HG02610 (cell line): ENCODE data around the gene FOXF1.
A peak's percentile ranks its signal among the peaks of the same experiment; 100 is the strongest.

ENCODE experiments used
- ATAC-seq: cut with Tn5 transposase; IDR thresholded peaks from one replicate; pipeline ENCODE4 v1.9.1; 2021; ENCODE audit warnings: mild to moderate bottlenecking, moderate library complexity; ENCODE audit not compliant: unreplicated experiment

The FOXF1 gene

DNA sequence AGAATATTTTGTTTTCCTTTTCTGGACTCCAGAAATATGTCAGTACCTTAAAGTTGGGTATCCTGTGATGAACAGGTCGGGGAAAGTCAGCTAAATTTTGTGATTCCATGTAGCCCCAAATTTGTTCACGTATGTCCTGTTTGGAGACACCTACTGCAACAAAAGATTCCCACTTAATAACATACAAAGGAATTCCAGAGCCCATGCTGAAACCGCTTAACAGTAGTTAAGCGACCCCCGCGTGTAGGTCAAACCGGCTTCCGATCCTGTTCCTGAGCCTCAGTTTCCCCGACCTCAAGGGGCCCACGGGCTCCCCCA, 44.2 kb downstream of the FOXF1 start:
- no peak for ATAC-seq

- peak; percentile 85 for ATAC-seq
These were observed 44.8 kb downstream of the FOXF1 start, which contains the start of gene MTHFSD for GRCh38 chr16:86554917-86555703. Gene MTHFSD, minus strand, starts transcription at chr16:86555235. Its CDS starts 51 bp downstream, at chr16:86555184.

DNA sequence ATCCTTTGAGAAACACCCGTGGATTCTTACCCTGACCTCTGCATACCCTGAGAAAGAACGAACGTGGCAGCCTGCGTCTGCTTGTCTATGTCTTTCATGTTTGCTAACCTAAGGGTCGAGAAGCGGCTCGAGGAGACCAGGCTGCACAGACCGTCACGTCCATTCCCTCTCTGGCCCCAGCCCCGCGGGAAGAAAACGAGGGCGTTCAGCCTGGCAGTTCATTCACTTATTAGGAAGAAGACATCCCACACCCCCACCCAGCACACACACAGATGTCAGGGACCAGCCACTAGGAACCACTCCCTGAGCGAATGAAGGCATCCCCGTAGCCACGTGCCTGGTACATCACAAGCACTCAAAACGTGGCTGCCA, 45.4 kb downstream of the FOXF1 start:
- ATAC-seq: no peak

DNA sequence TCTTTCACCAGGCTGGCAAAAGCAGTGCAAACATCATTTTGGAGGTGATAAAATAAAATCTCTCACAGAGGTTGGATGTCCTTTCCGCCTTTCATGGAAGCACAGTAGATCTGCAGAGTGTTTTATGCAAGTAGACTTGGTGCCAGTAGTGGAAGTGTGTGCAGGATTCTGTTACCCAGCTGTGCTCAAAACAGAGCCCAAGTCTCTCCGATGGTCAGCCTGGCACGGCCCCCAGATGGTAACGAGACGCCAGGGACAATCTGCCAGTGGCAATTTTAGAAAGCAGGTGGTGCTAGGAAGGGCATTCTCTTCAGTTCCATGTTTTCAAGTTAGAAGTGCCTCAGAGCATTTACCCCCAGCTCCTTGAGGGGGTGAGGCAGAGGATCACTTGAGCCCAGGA, 46.2 kb downstream of the FOXF1 start:
- ATAC-seq: no peak

GRCh38 chr16:86557587-86557986, 47.3 kb downstream of the FOXF1 start:
- ATAC-seq: no peak

- ATAC-seq: no peak
These were observed 48.2 kb downstream of the FOXF1 start for GRCh38 chr16:86558355-86559193.

DNA sequence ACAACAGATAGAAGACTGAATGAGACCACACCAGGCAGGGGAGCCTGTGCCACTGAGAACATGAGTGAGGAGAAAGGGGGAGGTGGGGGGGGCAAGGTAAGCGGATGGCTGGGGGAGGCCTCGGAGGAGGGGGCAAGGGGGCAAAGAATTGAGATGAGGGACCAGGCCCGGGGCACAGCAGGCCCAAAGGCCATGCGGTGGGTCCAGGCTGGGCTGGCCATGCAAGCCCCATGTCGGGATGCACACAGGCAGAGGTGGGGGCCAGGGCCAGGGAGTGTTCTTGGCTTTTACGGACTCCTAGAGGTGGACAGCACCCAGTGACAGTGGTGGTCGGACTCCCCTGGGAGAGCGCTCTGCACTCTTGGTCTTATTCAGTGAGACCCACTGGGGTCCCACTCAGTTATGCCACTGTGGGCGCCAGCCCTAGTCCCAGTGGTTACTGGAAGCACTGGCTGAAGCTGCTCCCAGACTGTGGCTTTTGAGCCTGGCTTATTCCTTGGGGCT, 49.5 kb downstream of the FOXF1 start:
- ATAC-seq: no peak

DNA sequence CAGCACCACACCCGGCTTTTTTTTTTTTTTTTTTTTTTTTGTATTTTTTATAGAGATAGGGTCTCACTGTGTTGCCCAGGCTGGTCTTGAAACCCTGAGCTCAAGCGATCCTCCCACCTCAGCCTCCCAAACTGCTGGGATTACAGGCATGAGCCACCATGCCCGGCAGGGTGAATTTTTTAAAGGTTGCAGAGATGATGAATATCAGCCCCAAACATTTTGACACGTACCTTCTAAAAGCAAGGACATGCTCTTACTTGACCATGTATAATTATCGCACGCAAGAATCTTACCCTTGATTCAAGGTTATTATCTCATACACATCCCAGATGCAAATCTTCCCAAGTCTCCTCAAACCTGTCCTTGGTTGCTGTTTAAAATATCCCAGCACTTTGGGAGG, 52.0 kb downstream of the FOXF1 start:
- ATAC-seq: no peak

DNA sequence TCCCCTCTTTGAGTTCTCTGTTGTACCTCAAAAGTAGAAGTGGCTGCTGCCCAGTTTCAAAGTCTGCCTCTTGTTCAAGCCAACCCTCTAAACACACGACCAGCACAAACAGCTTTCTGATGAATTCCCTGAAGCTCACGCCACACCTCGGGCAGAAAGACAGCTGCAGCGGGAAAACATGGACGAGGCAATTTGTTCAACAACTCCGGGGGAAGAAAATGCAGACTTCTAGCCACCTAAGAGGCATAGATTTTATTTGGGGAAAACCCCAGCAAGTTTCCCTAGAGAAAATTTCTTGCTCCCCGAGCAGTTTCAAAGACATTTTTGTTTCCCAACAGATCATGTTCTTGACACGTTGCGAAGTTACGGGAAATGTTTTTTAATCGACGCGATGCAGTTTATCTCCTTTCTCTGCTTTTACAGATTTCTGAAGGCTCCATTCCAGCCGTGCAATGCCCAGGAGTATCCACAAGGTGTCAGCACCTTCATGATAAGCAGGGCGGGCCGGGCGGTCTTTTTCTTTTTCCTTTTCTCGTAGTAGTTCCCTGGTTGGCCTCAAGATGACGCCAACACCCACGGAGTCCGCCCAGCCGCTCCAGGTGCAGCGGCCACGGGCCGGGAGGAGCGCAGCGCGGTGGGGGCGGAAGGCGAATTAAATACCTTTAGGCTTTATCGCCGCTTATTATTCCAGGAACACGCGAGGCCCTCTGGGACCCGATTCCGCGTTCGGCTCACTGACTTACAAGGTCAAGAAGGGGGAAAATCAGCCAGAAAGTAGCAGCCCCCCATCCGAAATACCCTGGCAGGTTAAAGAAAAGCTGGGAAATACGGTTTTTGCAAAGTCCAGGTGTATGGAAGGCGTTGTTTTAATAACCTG, 53.4 kb downstream of the FOXF1 start:
- no peak for ATAC-seq
